Glutamatergic neuron (in vitro differentiated cells): ENCODE results near the gene ACSF2. TPM values are rescaled to one million over a fixed set of nuclear protein-coding genes. Genes with fewer than 3 reads are reported as not detected.

Experiments
- DNase-seq: peaks from one replicate; pipeline ENCODE4 v3.0.0; 2022
- H3K27ac Mint-ChIP-seq: one replicate; pipeline ENCODE4 v1.8.0; 2020; ENCODE audit warnings: mild to moderate bottlenecking, mixed read lengths, inconsistent platforms; ENCODE audit not compliant: unreplicated experiment
- H3K27me3 Mint-ChIP-seq: one replicate; pipeline ENCODE4 v1.8.0; 2020; ENCODE audit warnings: mild to moderate bottlenecking, moderate library complexity, mixed read lengths, inconsistent platforms; ENCODE audit not compliant: unreplicated experiment
- H3K36me3 Mint-ChIP-seq: one replicate; pipeline ENCODE4 v1.8.0; 2020; ENCODE audit warnings: mild to moderate bottlenecking, mixed read lengths, inconsistent platforms; ENCODE audit not compliant: unreplicated experiment
- H3K4me1 Mint-ChIP-seq: one replicate; pipeline ENCODE4 v1.8.0; 2020; ENCODE audit warnings: mild to moderate bottlenecking, low read depth, mixed read lengths, inconsistent platforms; ENCODE audit not compliant: unreplicated experiment
- H3K4me3 Mint-ChIP-seq: one replicate; pipeline ENCODE4 v1.8.0; 2020; ENCODE audit warnings: mild to moderate bottlenecking, mixed read lengths, inconsistent platforms; ENCODE audit not compliant: unreplicated experiment
- H3K9me3 Mint-ChIP-seq: one replicate; pipeline ENCODE4 v1.8.0; 2020; ENCODE audit warnings: mild to moderate bottlenecking, moderate library complexity, mixed read lengths, inconsistent platforms; ENCODE audit not compliant: unreplicated experiment
- total RNA-seq: library from RNA; stranded (reverse); fragmentation: NEBNext Ultra II Directional; extraction: Animal tissue kit (Norgen Biotek cat#: 25700); gene quantifications from one replicate; pipeline ENCODE4 v1.2.1, GENCODE V29; 2021; ENCODE audit not compliant: unreplicated experiment
- TF ChIP-seq, protein P1 (sequence below): fragments of 200-600 bp; sonication (generic); IDR thresholded peaks from one replicate; pipeline ENCODE4 v1.5.0; 2021; ENCODE audit not compliant: partially characterized antibody, unreplicated experiment

The ACSF2 gene
- total RNA-seq, 1 donor from 2014 or later = 52.2 TPM

DNA sequence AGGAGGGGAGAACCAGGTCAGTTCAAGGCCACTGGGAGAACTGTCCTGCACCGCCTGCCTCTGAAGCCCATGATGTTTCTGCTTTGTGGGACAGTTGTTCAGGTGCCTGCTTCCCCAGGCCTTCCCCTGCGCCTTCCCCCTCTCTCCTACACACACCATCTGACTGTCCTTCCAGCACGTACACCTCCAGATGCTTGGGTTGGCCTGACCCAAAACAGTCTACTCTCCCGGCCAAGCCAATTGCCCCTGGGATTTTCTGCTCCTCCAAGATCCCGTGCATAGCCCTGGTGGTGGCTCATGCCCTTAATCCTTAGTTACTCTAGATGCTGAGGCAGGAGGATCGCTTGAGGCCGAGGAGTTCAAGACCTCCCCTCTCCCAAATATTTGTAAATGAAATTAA lies 52.0 kb downstream of the ACSF2 start:
- Mint-ChIP-seq H3K9me3 (peaks cover 3% of the 10 kb centered on the region), H3K27ac (peak overlapping the region; percentile 92), H3K36me3 (no peaks in the 10 kb centered on the region), H3K4me1 (peaks cover 8% of the 10 kb centered on the region), H3K27me3 (peaks cover 7% of the 10 kb centered on the region), H3K4me3 (peak overlapping the region; percentile 80)
- no peak for DNase-seq
- TF ChIP-seq, protein P1, sequence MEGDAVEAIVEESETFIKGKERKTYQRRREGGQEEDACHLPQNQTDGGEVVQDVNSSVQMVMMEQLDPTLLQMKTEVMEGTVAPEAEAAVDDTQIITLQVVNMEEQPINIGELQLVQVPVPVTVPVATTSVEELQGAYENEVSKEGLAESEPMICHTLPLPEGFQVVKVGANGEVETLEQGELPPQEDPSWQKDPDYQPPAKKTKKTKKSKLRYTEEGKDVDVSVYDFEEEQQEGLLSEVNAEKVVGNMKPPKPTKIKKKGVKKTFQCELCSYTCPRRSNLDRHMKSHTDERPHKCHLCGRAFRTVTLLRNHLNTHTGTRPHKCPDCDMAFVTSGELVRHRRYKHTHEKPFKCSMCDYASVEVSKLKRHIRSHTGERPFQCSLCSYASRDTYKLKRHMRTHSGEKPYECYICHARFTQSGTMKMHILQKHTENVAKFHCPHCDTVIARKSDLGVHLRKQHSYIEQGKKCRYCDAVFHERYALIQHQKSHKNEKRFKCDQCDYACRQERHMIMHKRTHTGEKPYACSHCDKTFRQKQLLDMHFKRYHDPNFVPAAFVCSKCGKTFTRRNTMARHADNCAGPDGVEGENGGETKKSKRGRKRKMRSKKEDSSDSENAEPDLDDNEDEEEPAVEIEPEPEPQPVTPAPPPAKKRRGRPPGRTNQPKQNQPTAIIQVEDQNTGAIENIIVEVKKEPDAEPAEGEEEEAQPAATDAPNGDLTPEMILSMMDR = no peak

DNA sequence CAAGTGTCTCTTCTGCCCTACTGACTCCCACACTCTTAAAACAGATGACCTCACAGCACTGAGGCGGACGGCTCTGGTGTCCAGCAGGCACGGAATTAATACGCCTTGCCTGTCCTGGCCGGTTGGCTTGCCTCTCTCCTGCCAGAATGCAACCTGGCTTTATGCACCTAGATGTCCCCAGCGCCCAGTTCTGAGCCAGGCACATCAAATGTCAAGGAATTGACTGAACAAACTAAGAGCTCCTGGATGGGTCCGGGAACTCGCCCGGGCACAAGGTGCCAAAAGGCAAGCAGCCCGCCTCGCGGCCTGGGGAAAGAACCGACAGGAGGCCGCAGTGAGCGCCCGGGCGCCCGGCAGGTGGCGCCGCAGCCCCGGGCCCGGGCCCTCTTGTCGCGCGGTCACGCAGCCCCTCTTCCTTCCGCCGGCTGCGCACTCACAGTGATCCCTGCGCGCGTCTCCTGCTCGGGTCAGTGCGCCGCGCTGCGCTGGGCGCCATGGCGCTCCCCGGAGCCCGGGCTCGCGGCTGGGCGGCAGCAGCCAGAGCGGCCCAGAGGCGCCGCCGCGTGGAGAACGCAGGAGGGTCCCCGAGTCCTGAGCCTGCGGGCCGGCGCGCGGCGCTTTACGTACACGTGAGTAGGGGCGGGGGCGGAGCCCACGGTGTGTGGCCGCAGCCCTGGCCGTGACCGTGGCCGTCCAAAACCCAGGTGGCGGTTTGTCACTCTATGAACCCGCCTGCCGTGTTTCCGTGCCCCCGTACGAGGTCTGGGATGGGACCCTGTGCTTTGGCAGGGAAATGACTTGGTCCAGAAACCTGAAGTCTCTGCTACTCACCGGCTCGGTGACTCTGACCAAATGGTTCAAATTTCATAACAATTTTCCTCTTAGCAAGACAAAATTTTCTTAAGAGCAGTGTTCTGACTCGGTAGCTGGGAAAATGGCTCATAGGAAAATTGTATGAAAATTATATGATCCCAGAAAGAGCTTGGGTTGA lies 52.7 kb downstream of the ACSF2 start, which contains the start of gene RSAD1:
Gene RSAD1 (plus strand): TSS at position 470 of the 991 bp plus-strand sequence. CDS start 25 bp downstream, at position 495.
- DNase-seq = peak; percentile 91
- H3K4me3 Mint-ChIP-seq = peak within 1 kb of the TSS; percentile 94
- peaks cover 3% of the 10 kb centered on the region for H3K9me3 Mint-ChIP-seq
- H3K27ac Mint-ChIP-seq = peak within 1 kb of the TSS; percentile 92
- peaks cover 6% of the 10 kb centered on the region for H3K27me3 Mint-ChIP-seq
- TF ChIP-seq, protein P1 = peak; percentile 86
- H3K4me1 Mint-ChIP-seq = peaks cover 8% of the 10 kb centered on the region
- no peaks in the 10 kb centered on the region for H3K36me3 Mint-ChIP-seq

DNA sequence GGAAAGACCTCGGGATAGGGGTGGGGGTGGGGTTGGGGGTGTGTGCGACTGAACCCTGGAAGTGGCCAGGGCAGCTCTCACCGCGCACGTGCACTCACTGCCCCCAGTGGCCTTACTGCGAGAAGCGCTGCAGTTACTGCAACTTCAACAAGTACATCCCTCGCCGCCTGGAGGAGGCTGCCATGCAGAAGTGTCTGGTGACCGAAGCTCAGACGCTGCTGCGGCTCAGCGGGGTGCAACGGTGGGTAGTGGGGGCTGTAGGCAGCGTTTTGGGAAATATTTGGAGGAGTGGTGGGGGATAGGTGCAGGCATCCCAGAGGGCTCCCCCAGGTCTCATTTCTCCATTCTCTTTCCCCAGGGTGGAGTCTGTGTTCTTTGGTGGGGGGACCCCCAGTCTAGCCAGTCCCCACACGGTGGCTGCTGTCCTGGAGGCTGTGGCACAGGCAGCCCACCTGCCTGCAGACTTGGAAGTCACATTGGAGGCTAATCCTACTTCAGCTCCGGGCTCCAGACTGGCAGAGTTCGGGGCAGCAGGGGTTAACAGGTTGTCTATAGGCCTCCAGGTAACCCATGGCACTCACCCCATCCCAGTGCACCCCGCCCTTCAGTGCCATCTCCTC lies 53.6 kb downstream of the ACSF2 start:
- Mint-ChIP-seq H3K27me3 (peaks cover 6% of the 10 kb centered on the region), H3K4me1 (peaks cover 8% of the 10 kb centered on the region), H3K4me3 (peak overlapping the region; percentile 94), H3K27ac (peak overlapping the region; percentile 78), H3K9me3 (peaks cover 3% of the 10 kb centered on the region), H3K36me3 (no peaks in the 10 kb centered on the region)
- TF ChIP-seq, protein P1 = peak; percentile 11
- peak; percentile 83 for DNase-seq

DNA sequence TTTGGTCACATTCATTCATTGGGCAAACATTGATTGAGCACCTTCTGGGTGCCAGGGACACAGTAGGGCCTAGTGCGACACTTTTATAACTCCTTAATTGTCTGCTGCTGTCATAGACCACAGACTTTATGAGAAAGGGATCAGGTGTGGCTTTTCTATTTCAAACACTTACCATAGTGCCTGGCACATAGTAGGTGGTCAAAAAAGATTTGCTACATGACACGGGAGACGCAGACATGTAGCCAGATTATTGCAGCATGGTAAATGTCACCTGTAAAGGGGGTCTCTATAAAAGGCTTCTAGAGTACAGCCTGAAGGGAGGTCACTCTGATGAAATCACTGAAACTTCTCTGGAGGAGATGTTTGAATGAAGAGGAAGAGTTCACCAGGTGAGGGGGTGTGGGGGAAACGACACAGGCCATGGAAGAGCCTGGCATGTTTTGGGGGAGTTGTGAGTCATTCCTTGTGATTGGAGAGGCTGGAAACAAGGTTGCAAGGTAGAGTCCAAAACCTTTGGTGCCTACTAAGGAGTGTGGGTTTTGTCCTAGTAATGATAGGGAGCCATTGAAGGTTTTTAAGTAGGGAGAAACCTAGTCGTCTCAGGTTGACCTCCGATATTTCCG lies 54.2 kb downstream of the ACSF2 start:
- H3K27me3 Mint-ChIP-seq = peaks cover 6% of the 10 kb centered on the region
- H3K36me3 Mint-ChIP-seq = no peaks in the 10 kb centered on the region
- TF ChIP-seq, protein P1 = no peak
- H3K4me3 Mint-ChIP-seq = no peak overlapping the region
- H3K27ac Mint-ChIP-seq = no peak overlapping the region
- no peak for DNase-seq
- peaks cover 3% of the 10 kb centered on the region for H3K9me3 Mint-ChIP-seq
- peaks cover 8% of the 10 kb centered on the region for H3K4me1 Mint-ChIP-seq
